Measurements from ENCODE around the gene FYN. TPM values are rescaled to one million over a fixed set of nuclear protein-coding genes. Genes with fewer than 3 reads are reported as not detected.

The FYN gene
- total RNA-seq, 1 experiment from 2014 or later = 249 TPM

- peaks cover 5% of the 10 kb centered on the region for H3K4me1 ChIP-seq (ENCODE audit: low read length)
- H3K79me2 ChIP-seq (ENCODE audit: low read length) = no peaks in the 10 kb centered on the region
- no peak overlapping the region for H3K4me3 ChIP-seq (ENCODE audit: low read length)
- no peak overlapping the region for H3K27ac ChIP-seq (ENCODE audit: low read length)
- no peak overlapping the region for H2AFZ ChIP-seq (ENCODE audit: low read length)
- no peak overlapping the region for H3K9ac ChIP-seq (ENCODE audit: low read length)
- H3K36me3 ChIP-seq (ENCODE audit: insufficient read depth, low read length) = no peaks in the 10 kb centered on the region
- no peaks in the 10 kb centered on the region for H4K20me1 ChIP-seq (ENCODE audit: insufficient read depth, low read depth, low read length)
- H3K27me3 ChIP-seq (ENCODE audit: low read length) = no peaks in the 10 kb centered on the region
- H3K9me2 ChIP-seq (replicated peaks; ENCODE audit: insufficient read depth, low read length) = no peaks in the 10 kb centered on the region
- no peak overlapping the region for H3K4me2 ChIP-seq (ENCODE audit: low read depth, low read length, poor library complexity, severe bottlenecking)
- H3K9me3 ChIP-seq (ENCODE audit: low read length) = no peaks in the 10 kb centered on the region
- DNase-seq = peak; percentile 17
Measured at GRCh38 chr6:111620169-111620568, 253.1 kb downstream of the FYN start.

- Histone ChIP-seq H3K79me2 (ENCODE audit: low read length) (no peaks in the 10 kb centered on the region), H3K27me3 (ENCODE audit: low read length) (no peaks in the 10 kb centered on the region), H3K9me2 (replicated peaks; ENCODE audit: insufficient read depth, low read length) (no peaks in the 10 kb centered on the region), H3K36me3 (ENCODE audit: insufficient read depth, low read length) (no peaks in the 10 kb centered on the region), H3K4me1 (ENCODE audit: low read length) (peaks cover 6% of the 10 kb centered on the region), H3K9ac (ENCODE audit: low read length) (no peak overlapping the region), H3K9me3 (ENCODE audit: low read length) (no peaks in the 10 kb centered on the region), H3K4me3 (ENCODE audit: low read length) (no peak overlapping the region), H3K27ac (ENCODE audit: low read length) (no peak overlapping the region), H4K20me1 (ENCODE audit: insufficient read depth, low read depth, low read length) (no peaks in the 10 kb centered on the region), H3K4me2 (ENCODE audit: low read depth, low read length, poor library complexity, severe bottlenecking) (no peak overlapping the region), H2AFZ (ENCODE audit: low read length) (no peak overlapping the region)
- peak; percentile 43 for DNase-seq
Measured at GRCh38 chr6:111618407-111618806, 254.8 kb downstream of the FYN start.

GRCh38 chr6:111617149-111617548, 256.1 kb downstream of the FYN start:
- Histone ChIP-seq H3K79me2 (ENCODE audit: low read length) (no peaks in the 10 kb centered on the region), H3K9me2 (replicated peaks; ENCODE audit: insufficient read depth, low read length) (no peaks in the 10 kb centered on the region), H3K27ac (ENCODE audit: low read length) (no peak overlapping the region), H3K4me1 (ENCODE audit: low read length) (peaks cover 6% of the 10 kb centered on the region), H3K9ac (ENCODE audit: low read length) (no peak overlapping the region), H2AFZ (ENCODE audit: low read length) (no peak overlapping the region), H3K36me3 (ENCODE audit: insufficient read depth, low read length) (no peaks in the 10 kb centered on the region), H3K9me3 (ENCODE audit: low read length) (no peaks in the 10 kb centered on the region), H3K4me3 (ENCODE audit: low read length) (no peak overlapping the region), H3K4me2 (ENCODE audit: low read depth, low read length, poor library complexity, severe bottlenecking) (no peak overlapping the region), H4K20me1 (ENCODE audit: insufficient read depth, low read depth, low read length) (no peaks in the 10 kb centered on the region), H3K27me3 (ENCODE audit: low read length) (no peaks in the 10 kb centered on the region)
- peak; percentile 32 for DNase-seq

DNA sequence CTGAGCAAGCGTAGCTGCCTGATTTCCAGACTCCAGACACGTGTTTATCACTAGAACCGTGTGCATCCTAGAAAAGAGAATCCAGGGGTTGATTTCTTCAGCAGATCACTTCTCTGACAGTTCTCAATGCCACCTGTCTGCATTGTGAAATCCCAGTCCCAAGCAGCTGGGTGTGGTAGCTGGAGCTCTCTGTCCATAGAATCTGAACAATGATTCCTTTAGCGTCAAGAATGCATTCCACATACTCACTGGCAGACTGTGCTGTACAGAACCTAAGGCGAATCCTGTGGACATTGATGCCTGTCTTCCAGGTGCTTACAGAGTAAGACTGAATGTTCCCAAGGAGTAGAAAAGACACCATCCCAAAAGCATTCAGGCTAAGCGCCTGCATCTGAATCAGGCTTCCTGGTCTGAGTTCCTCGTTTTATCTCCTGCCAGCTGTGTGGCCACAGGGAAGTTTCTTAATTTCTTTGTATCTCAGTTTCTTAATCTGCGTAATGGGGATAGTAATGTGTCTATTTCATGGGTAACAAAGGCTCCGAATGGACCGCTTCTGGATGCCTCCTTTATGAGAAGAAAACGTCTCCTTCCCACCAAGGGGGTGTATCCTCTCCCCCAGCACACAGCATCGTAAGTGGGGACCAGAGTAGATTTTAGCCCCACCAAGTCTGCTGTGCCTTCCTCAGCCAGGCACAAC, 257.2 kb downstream of the FYN start:
- H3K27me3 ChIP-seq (ENCODE audit: low read length) = no peaks in the 10 kb centered on the region
- H3K9ac ChIP-seq (ENCODE audit: low read length) = no peak overlapping the region
- H3K4me1 ChIP-seq (ENCODE audit: low read length) = peaks cover 6% of the 10 kb centered on the region
- no peaks in the 10 kb centered on the region for H3K36me3 ChIP-seq (ENCODE audit: insufficient read depth, low read length)
- no peak overlapping the region for H3K27ac ChIP-seq (ENCODE audit: low read length)
- no peak overlapping the region for H2AFZ ChIP-seq (ENCODE audit: low read length)
- no peaks in the 10 kb centered on the region for H4K20me1 ChIP-seq (ENCODE audit: insufficient read depth, low read depth, low read length)
- no peak overlapping the region for H3K4me2 ChIP-seq (ENCODE audit: low read depth, low read length, poor library complexity, severe bottlenecking)
- H3K9me3 ChIP-seq (ENCODE audit: low read length) = no peaks in the 10 kb centered on the region
- no peaks in the 10 kb centered on the region for H3K9me2 ChIP-seq (replicated peaks; ENCODE audit: insufficient read depth, low read length)
- peak; percentile 30 for DNase-seq
- no peaks in the 10 kb centered on the region for H3K79me2 ChIP-seq (ENCODE audit: low read length)
- no peak overlapping the region for H3K4me3 ChIP-seq (ENCODE audit: low read length)

- H3K4me2 ChIP-seq (ENCODE audit: low read depth, low read length, poor library complexity, severe bottlenecking) = no peak overlapping the region
- H2AFZ ChIP-seq (ENCODE audit: low read length) = no peak overlapping the region
Measured at GRCh38 chr6:111614833-111615582, 258.2 kb downstream of the FYN start.

DNA sequence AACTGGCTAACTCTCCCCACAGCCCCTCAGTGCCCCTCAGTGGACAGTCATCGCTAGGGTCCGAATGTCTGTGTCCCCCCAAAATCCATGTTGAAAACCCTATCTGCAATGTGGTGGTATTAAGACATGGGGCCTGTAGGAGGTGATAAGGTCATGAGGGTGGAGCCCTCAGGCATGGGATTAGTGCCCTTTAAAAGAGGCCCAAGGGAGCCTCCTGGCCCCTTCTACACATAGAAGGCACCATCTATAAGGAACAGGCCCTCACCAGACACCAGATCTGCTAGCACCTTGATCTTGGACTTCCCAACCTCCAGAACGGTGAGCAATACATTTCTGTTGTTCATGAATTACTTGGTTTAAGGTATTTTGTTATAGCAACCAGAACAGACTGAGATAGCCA, 260.9 kb downstream of the FYN start:
- DNase-seq = peak; percentile 21
- Histone ChIP-seq H3K27me3 (ENCODE audit: low read length) (no peaks in the 10 kb centered on the region), H3K9ac (ENCODE audit: low read length) (no peak overlapping the region), H3K4me3 (ENCODE audit: low read length) (no peak overlapping the region), H3K27ac (ENCODE audit: low read length) (no peak overlapping the region), H3K4me1 (ENCODE audit: low read length) (peaks cover 6% of the 10 kb centered on the region), H3K9me3 (ENCODE audit: low read length) (no peaks in the 10 kb centered on the region), H3K4me2 (ENCODE audit: low read depth, low read length, poor library complexity, severe bottlenecking) (no peak overlapping the region), H2AFZ (ENCODE audit: low read length) (no peak overlapping the region), H3K36me3 (ENCODE audit: insufficient read depth, low read length) (no peaks in the 10 kb centered on the region), H3K9me2 (replicated peaks; ENCODE audit: insufficient read depth, low read length) (no peaks in the 10 kb centered on the region), H3K79me2 (ENCODE audit: low read length) (no peaks in the 10 kb centered on the region), H4K20me1 (ENCODE audit: insufficient read depth, low read depth, low read length) (no peaks in the 10 kb centered on the region)

More at GRCh38 chr6:111614833-111615582, 258.2 kb downstream of the FYN start:
- Histone ChIP-seq H3K27me3 (ENCODE audit: low read length) (no peaks in the 10 kb centered on the region), H3K4me1 (ENCODE audit: low read length) (peaks cover 6% of the 10 kb centered on the region), H3K4me3 (ENCODE audit: low read length) (no peak overlapping the region), H3K9me3 (ENCODE audit: low read length) (no peaks in the 10 kb centered on the region), H3K9me2 (replicated peaks; ENCODE audit: insufficient read depth, low read length) (no peaks in the 10 kb centered on the region), H3K36me3 (ENCODE audit: insufficient read depth, low read length) (no peaks in the 10 kb centered on the region), H4K20me1 (ENCODE audit: insufficient read depth, low read depth, low read length) (no peaks in the 10 kb centered on the region), H3K79me2 (ENCODE audit: low read length) (no peaks in the 10 kb centered on the region), H3K9ac (ENCODE audit: low read length) (no peak overlapping the region), H3K27ac (ENCODE audit: low read length) (no peak overlapping the region)
- DNase-seq = peak; percentile 62

DNA sequence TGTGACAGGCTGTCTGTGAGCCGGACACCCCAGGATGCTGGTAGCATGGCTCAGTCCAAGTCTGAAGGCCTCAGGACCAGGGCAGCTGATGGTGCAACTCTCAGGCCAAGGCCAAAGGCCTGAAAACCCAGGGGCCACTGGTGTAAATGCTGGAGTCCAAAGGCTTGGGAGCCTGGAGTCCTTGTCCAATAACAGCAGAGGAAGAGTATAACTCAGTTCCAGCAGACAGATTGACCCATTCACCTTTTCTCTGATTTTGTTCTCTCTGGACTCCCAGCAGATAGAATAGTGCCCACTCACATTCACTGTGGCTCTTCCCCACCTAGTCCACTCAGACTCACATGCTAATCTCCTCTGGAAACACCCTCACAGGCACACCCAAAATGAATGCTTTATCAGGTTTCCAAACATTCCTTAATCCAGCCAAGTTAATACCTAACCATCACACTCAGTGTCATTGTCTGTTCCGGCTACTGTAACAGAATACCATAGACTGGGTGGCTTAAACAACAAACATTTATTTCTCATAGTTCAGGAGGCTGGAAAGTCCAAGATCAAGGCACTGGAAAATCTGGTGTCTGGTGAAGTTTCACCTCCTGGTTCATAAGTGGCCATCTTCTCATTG, 262.6 kb downstream of the FYN start:
- no peaks in the 10 kb centered on the region for H3K79me2 ChIP-seq (ENCODE audit: low read length)
- H4K20me1 ChIP-seq (ENCODE audit: insufficient read depth, low read depth, low read length) = no peaks in the 10 kb centered on the region
- H3K36me3 ChIP-seq (ENCODE audit: insufficient read depth, low read length) = no peaks in the 10 kb centered on the region
- no peak overlapping the region for H3K4me2 ChIP-seq (ENCODE audit: low read depth, low read length, poor library complexity, severe bottlenecking)
- no peaks in the 10 kb centered on the region for H3K9me3 ChIP-seq (ENCODE audit: low read length)
- H3K27me3 ChIP-seq (ENCODE audit: low read length) = no peaks in the 10 kb centered on the region
- no peak overlapping the region for H2AFZ ChIP-seq (ENCODE audit: low read length)
- H3K4me3 ChIP-seq (ENCODE audit: low read length) = no peak overlapping the region
- DNase-seq = no peak
- H3K27ac ChIP-seq (ENCODE audit: low read length) = no peak overlapping the region
- no peaks in the 10 kb centered on the region for H3K9me2 ChIP-seq (replicated peaks; ENCODE audit: insufficient read depth, low read length)
- H3K4me1 ChIP-seq (ENCODE audit: low read length) = peaks cover 15% of the 10 kb centered on the region
- no peak overlapping the region for H3K9ac ChIP-seq (ENCODE audit: low read length)

Data from Karpas-422 (cell line).